Activated CD4-positive, alpha-beta T cell treated with anti-CD3 and anti-CD28 coated beads for 1 hour (primary cell): ENCODE results near the gene KIF23.

ENCODE experiments used
- DNase-seq: peaks from one replicate; pipeline ENCODE4 v3.0.0-alpha.2; 2020

KIF23 gene

GRCh38 chr15:69497667-69498066, 83.5 kb downstream of the KIF23 start:
- no peak for DNase-seq
